Measurements from ENCODE around the gene THADA. TPM values are rescaled to one million over a fixed set of nuclear protein-coding genes. Genes with fewer than 3 reads are reported as not detected.
"Not testable (repeated sequence)": the region's sequence is repeated elsewhere in the genome, so short reads cannot be mapped to it uniquely, and the experiment has no call there.

Gene THADA
- total and polyA plus RNA-seq, 3 experiments from 2014 or later, result 12.2 to 48.7 (median 45.8) TPM

DNA sequence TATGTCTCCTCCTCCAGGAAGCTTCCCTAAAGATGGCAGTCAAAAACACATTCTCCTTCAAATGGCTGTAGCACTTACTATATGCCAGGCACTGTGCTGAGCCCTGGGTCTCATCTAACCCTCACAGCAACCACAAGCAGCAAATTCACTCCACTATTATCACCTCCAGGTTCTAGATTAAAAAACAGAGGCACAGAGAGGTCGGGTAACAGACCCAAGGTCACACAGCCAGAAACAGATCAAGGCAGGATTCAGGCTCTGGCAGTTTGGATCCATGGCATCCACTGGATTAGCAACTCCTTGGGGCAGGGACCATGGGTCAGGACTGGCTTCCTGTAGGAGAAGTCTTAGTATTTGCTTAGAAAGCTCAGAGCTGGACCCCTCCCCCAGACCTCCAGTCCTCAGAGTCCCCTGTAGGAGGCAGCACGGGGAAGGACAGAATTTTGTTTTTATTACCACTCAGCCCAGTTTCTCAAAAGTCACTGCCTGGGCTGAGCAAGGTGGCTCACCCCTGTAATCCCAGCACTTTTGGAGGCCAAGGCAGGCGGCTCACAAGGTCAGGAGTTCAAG is 403.8 kb downstream of the THADA start:
- Histone ChIP-seq H3K4me3 (ENCODE audit: low read length) (no peak overlapping the region), H3K27me3 (ENCODE audit: insufficient read depth, low read length, poor library complexity, severe bottlenecking) (no peaks in the 10 kb centered on the region), H3K36me3 (ENCODE audit: insufficient read depth, low read length) (no peaks in the 10 kb centered on the region), H3K27ac (ENCODE audit: low read depth, low read length) (no peak overlapping the region), H3K9me3 (ENCODE audit: low read length) (no peaks in the 10 kb centered on the region), H3K4me1 (ENCODE audit: insufficient read depth, low read length) (peaks cover 85% of the 10 kb centered on the region)
- Mint-ChIP-seq H3K4me1 (peaks cover 52 to 74% (median 54%) of the 10 kb centered on the region in 3 donors), H3K27me3 (no peaks in the 10 kb centered on the region), H3K36me3 (peaks cover 0 to 2% (median 0%) of the 10 kb centered on the region in 3 donors), H3K9me3 (no peaks in the 10 kb centered on the region), H3K27ac (peak overlapping the region; percentile 86 to 99 (median 96)), H3K4me3 (peak overlapping the region in 4 of 7 donors; percentile 4 to 65 (median 47))
- no peak for DNase-seq
- ChIA-PET CTCF (interaction anchor here (1.6 to 5.3 kb wide), 8 partner anchors 10 to 52 kb away, joined by 5 to 30 read pairs (median 9); partner anchors contain the start of gene ZFP36L2), POLR2A (interaction anchor here (0.6 to 1.4 kb wide), 5 partner anchors 30 to 833 kb away, joined by 3 to 4 read pairs (median 3); partner anchors contain the start of gene ZFP36L2)

DNA sequence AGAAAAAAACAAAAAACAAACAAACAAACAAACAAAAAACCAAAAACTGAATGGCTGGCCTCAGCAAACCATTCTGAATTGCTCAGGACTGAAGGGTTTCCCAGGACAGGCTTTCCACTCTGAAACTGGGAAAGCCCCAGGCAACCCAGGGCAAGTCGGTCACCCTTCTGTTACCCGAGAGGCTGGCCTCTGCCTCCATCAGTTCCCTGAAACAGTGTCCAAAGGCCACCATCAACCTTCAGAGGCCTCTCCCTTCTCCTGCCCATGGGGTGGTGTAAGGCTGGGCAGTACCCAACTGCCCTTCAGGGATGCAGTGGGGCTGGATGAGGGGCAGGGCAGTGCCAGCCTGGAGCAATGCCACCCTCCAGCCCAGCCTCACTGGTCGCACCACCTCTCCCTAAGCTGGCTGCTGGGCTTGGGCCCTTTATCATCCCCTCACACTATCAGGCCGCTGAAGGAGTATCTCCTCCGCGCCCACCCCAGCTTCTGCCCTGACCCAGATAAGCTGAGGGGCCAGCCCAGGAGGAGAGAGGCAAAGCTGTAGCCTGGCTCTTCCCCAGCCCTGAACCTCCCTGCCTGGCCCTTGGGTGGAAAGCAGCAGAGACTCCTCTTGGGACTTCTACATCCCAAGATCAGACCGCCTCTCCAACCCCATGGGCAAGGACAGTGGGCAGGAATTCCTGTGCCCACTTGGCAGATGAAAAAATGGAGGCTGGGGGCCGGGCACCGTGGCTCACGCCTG is 405.4 kb downstream of the THADA start:
- no peak for DNase-seq
- peaks cover 84% of the 10 kb centered on the region for H3K4me1 ChIP-seq (ENCODE audit: insufficient read depth, low read length)
- H3K9me3 Mint-ChIP-seq, result no peaks in the 10 kb centered on the region
- H3K27me3 ChIP-seq (ENCODE audit: insufficient read depth, low read length, poor library complexity, severe bottlenecking), result no peaks in the 10 kb centered on the region
- peak overlapping the region; percentile 16 for H3K27ac ChIP-seq (ENCODE audit: low read depth, low read length)
- H3K4me3 ChIP-seq (ENCODE audit: low read length), result no peak overlapping the region
- H3K27ac Mint-ChIP-seq, result peak overlapping the region in 1 of 8 donors; percentile 22
- POLR2A ChIA-PET, result interaction anchor here (0.6 to 1.0 kb wide), 5 partner anchors 11 to 59 kb away, joined by 3 to 4 read pairs (median 3); no protein-coding TSS in a partner anchor
- H3K4me3 Mint-ChIP-seq, result no peak overlapping the region
- H3K36me3 Mint-ChIP-seq, result no peaks in the 10 kb centered on the region
- CTCF ChIA-PET, result interaction anchor here (0.6 to 5.3 kb wide), 7 partner anchors 11 to 294 kb away, joined by 3 to 29 read pairs (median 4); partner anchors contain the start of gene ZFP36L2
- H3K27me3 Mint-ChIP-seq, result no peaks in the 10 kb centered on the region
- H3K9me3 ChIP-seq (ENCODE audit: low read length), result no peaks in the 10 kb centered on the region
- peaks cover 49 to 76% (median 51%) of the 10 kb centered on the region in 3 donors for H3K4me1 Mint-ChIP-seq
- H3K36me3 ChIP-seq (ENCODE audit: insufficient read depth, low read length), result no peaks in the 10 kb centered on the region

- H3K36me3 ChIP-seq (ENCODE audit: insufficient read depth, low read length); H3K36me3 Mint-ChIP-seq; POLR2A ChIA-PET; H3K9me3 Mint-ChIP-seq; H3K4me3 ChIP-seq (ENCODE audit: low read length); H3K27me3 Mint-ChIP-seq; H3K27me3 ChIP-seq (ENCODE audit: insufficient read depth, low read length, poor library complexity, severe bottlenecking); H3K9me3 ChIP-seq (ENCODE audit: low read length); DNase-seq; H3K27ac ChIP-seq (ENCODE audit: low read depth, low read length); H3K4me3 Mint-ChIP-seq: not testable (repeated sequence)
- Mint-ChIP-seq H3K27ac (peak overlapping the region in 1 of 8 donors; percentile 27), H3K4me1 (peaks cover 49 to 76% (median 51%) of the 10 kb centered on the region in 3 donors)
- CTCF ChIA-PET, result interaction anchor here (0.9 to 1.1 kb wide), 2 partner anchors 15 to 34 kb away, joined by 3 read pairs; no protein-coding TSS in a partner anchor
- peaks cover 82% of the 10 kb centered on the region for H3K4me1 ChIP-seq (ENCODE audit: insufficient read depth, low read length)
Measured at GRCh38 chr2:43189861-43190260, 406.0 kb downstream of the THADA start.

DNA sequence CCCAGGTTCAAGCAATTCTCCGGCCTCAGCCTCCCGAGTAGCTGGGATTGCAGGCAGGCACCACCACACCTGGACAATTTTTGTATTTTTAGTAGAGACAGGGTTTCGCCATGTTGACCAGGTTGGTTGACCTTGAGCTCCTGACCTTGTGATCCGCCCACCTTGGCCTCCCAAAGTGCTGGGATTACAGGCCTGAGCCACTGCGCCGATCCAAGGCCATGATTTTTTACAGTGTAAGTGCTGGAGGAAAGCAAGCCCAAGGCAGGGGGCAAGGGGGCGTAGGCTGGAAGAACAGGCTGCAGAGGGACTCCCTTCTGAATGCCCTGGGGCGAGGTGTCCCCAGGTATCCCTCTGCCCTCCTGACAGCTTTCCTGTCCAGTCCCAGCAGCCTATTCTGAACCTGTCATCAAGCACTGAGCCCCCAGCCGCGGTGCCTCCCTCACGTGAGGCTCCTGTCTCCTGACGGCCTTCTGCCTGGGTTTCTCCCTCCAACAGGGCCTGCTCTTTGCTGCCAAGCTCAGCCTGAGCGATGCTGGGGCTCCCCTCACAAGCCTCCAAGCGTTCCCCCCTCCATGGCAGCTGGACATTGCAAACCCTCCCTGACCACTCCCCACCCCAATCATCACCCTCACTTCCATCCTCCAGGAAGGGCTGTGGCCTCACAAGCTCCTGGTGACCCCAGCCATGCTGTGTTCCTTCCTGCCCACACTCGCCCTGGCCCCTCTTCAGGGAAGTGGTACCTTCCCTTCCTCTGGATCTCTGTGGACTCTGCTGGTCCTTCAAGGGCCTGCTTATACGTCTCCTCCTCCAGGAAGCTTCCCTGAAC is 407.1 kb downstream of the THADA start:
- Histone ChIP-seq H3K36me3 (ENCODE audit: insufficient read depth, low read length) (no peaks in the 10 kb centered on the region), H3K4me1 (ENCODE audit: insufficient read depth, low read length) (peaks cover 82% of the 10 kb centered on the region), H3K27me3 (ENCODE audit: insufficient read depth, low read length, poor library complexity, severe bottlenecking) (no peaks in the 10 kb centered on the region), H3K9me3 (ENCODE audit: low read length) (no peaks in the 10 kb centered on the region), H3K27ac (ENCODE audit: low read depth, low read length) (no peak overlapping the region), H3K4me3 (ENCODE audit: low read length) (no peak overlapping the region)
- Mint-ChIP-seq H3K36me3 (no peaks in the 10 kb centered on the region), H3K27ac (peak overlapping the region in 2 of 8 donors; percentile 36 to 63), H3K4me3 (no peak overlapping the region), H3K4me1 (peaks cover 48 to 76% (median 50%) of the 10 kb centered on the region in 3 donors), H3K27me3 (no peaks in the 10 kb centered on the region), H3K9me3 (no peaks in the 10 kb centered on the region)
- ChIA-PET POLR2A (interaction anchor here (1.0 kb wide), 1 partner anchor 12 kb away, joined by 3 read pairs; no protein-coding TSS in a partner anchor), CTCF (interaction anchor here (0.6 to 1.4 kb wide), 3 partner anchors 10 to 41 kb away, joined by 3 to 4 read pairs (median 3); no protein-coding TSS in a partner anchor)
- no peak for DNase-seq

DNA sequence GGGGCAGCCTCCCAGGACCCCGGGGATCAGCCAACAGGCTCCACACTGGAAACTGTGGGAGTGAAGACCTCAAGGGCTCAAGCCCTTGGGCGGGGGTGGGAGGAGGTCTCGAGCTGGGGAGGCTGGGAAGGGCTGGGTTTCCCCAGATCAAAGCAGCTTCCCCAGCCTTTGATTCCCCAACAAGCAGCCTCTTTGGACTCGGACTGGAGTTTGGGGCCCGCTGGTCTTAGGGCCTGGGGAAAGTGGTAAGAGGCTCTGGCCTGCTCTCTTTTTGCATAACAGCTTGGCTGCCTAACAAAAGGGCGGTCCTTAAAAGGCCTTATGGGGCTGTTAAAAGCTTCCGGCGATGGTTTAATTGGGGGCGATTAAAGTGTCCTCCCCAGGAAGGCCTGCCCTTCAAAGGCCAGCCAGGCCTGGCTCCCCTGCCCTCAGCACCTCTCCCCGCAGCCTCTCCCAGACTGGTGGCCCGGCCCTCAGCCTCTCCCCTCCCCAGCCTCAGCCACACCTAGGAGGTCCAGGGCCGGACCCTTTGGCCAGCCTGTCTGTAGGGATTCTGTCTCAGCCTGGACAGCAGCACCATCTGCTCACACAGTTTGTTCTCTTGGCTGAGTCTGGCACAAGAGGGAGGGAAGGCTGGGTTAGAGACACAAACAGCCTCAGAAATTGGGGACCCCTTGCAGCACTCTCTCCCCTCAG is 409.0 kb downstream of the THADA start:
- Mint-ChIP-seq H3K36me3 (no peaks in the 10 kb centered on the region), H3K9me3 (no peaks in the 10 kb centered on the region), H3K27ac (peak overlapping the region in 3 of 8 donors; percentile 58 to 94 (median 76)), H3K4me1 (peaks cover 32 to 60% (median 33%) of the 10 kb centered on the region in 3 donors), H3K4me3 (no peak overlapping the region), H3K27me3 (peaks cover 0 to 2% of the 10 kb centered on the region in 2 donors)
- H3K27ac ChIP-seq (ENCODE audit: low read depth, low read length), result no peak overlapping the region
- no peak overlapping the region for H3K4me3 ChIP-seq (ENCODE audit: low read length)
- ChIA-PET POLR2A (interaction anchor here (0.6 to 1.0 kb wide), 3 partner anchors 10 to 32 kb away, joined by 3 to 5 read pairs (median 3); no protein-coding TSS in a partner anchor), CTCF (interaction anchor here (0.6 to 1.2 kb wide), 3 partner anchors 9 to 51 kb away, joined by 3 read pairs; no protein-coding TSS in a partner anchor)
- no peaks in the 10 kb centered on the region for H3K27me3 ChIP-seq (ENCODE audit: insufficient read depth, low read length, poor library complexity, severe bottlenecking)
- no peaks in the 10 kb centered on the region for H3K9me3 ChIP-seq (ENCODE audit: low read length)
- H3K36me3 ChIP-seq (ENCODE audit: insufficient read depth, low read length), result no peaks in the 10 kb centered on the region
- H3K4me1 ChIP-seq (ENCODE audit: insufficient read depth, low read length), result peaks cover 64% of the 10 kb centered on the region
- DNase-seq, result no peak

- H3K4me1 Mint-ChIP-seq, result peaks cover 31 to 59% (median 33%) of the 10 kb centered on the region in 3 donors
- POLR2A ChIA-PET, result interaction anchor here (0.6 kb wide), 1 partner anchor 21 kb away, joined by 3 read pairs; no protein-coding TSS in a partner anchor
Measured at GRCh38 chr2:43186321-43186678, 409.5 kb downstream of the THADA start.

DNA sequence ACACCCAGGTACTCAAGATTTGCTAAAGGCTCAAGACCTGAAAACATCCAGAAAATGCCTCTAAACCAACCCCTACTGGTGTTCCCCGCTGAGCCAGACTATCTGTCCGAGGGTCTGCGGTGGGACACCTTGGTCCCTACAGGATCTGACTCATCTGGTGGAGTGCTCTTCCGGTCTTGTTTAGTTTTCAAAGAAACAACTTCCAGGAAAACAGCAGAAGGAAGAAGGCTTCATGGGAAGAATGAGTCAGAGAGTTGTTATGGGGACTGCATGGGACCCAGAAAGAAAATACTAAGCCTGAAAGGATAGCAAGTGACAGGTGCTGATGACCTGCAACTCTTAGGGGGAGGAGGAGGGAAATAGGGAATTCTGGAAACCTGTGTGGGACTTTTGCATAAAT is 410.7 kb downstream of the THADA start:
- H3K4me3 ChIP-seq (ENCODE audit: low read length), result no peak overlapping the region
- peak overlapping the region; percentile 33 for H3K27ac ChIP-seq (ENCODE audit: low read depth, low read length)
- H3K9me3 Mint-ChIP-seq, result no peaks in the 10 kb centered on the region
- no peaks in the 10 kb centered on the region for H3K27me3 ChIP-seq (ENCODE audit: insufficient read depth, low read length, poor library complexity, severe bottlenecking)
- no peaks in the 10 kb centered on the region for H3K9me3 ChIP-seq (ENCODE audit: low read length)
- H3K36me3 Mint-ChIP-seq, result peaks cover 0 to 4% (median 0%) of the 10 kb centered on the region in 3 donors
- DNase-seq, result no peak
- H3K27ac Mint-ChIP-seq, result peak overlapping the region; percentile 14 to 97 (median 93)
- H3K4me1 ChIP-seq (ENCODE audit: insufficient read depth, low read length), result peaks cover 59% of the 10 kb centered on the region
- ChIA-PET CTCF (interaction anchor here (0.8 to 26.3 kb wide), 4 partner anchors 9 to 36 kb away, joined by 3 to 580 read pairs (median 4); partner anchors contain the start of gene ZFP36L2), POLR2A (interaction anchor here (1.0 kb wide), 2 partner anchors 10 to 38 kb away, joined by 4 to 5 read pairs; no protein-coding TSS in a partner anchor)
- H3K36me3 ChIP-seq (ENCODE audit: insufficient read depth, low read length), result no peaks in the 10 kb centered on the region
- H3K27me3 Mint-ChIP-seq, result peaks cover 0 to 2% of the 10 kb centered on the region in 2 donors
- peak overlapping the region in 3 of 7 donors; percentile 4 to 27 (median 21) for H3K4me3 Mint-ChIP-seq
- peaks cover 38 to 66% (median 41%) of the 10 kb centered on the region in 3 donors for H3K4me1 Mint-ChIP-seq

More at GRCh38 chr2:43186321-43186678, 409.5 kb downstream of the THADA start:
- peak overlapping the region in 5 of 8 donors; percentile 23 to 76 (median 46) for H3K27ac Mint-ChIP-seq
- peaks cover 0 to 2% of the 10 kb centered on the region in 2 donors for H3K27me3 Mint-ChIP-seq
- no peaks in the 10 kb centered on the region for H3K36me3 ChIP-seq (ENCODE audit: insufficient read depth, low read length)
- no peak for DNase-seq
- H3K27ac ChIP-seq (ENCODE audit: low read depth, low read length), result no peak overlapping the region
- no peaks in the 10 kb centered on the region for H3K9me3 Mint-ChIP-seq
- no peaks in the 10 kb centered on the region for H3K9me3 ChIP-seq (ENCODE audit: low read length)
- CTCF ChIA-PET, result interaction anchor here (0.6 to 1.2 kb wide), 3 partner anchors 9 to 21 kb away, joined by 3 read pairs; no protein-coding TSS in a partner anchor
- peaks cover 0 to 3% (median 0%) of the 10 kb centered on the region in 3 donors for H3K36me3 Mint-ChIP-seq
- H3K27me3 ChIP-seq (ENCODE audit: insufficient read depth, low read length, poor library complexity, severe bottlenecking), result no peaks in the 10 kb centered on the region
- no peak overlapping the region for H3K4me3 ChIP-seq (ENCODE audit: low read length)
- no peak overlapping the region for H3K4me3 Mint-ChIP-seq
- peaks cover 59% of the 10 kb centered on the region for H3K4me1 ChIP-seq (ENCODE audit: insufficient read depth, low read length)

All from CD8-positive, alpha-beta memory T cell (primary cell).